Osteoblast (primary cell): Measurements from ENCODE around the gene DCUN1D5. TPM values are rescaled to one million over a fixed set of nuclear protein-coding genes. Genes with fewer than 3 reads are reported as not detected.

Experiments
- DNase-seq: peaks from one replicate; pipeline ENCODE4 v3.0.0; 2011; ENCODE audit warnings: low spot score, mixed read lengths; ENCODE audit not compliant: insufficient read length; ENCODE audit errors: missing footprints
- H2AFZ ChIP-seq: 2 replicates; pipeline ENCODE4 v1.6.0; 2011; ENCODE audit warnings: mild to moderate bottlenecking, low read length
- H3K27ac ChIP-seq: 2 replicates; pipeline ENCODE4 v1.5.1; 2011; ENCODE audit warnings: mild to moderate bottlenecking, low read depth, low read length, moderate library complexity
- H3K27me3 ChIP-seq: 2 replicates; pipeline ENCODE4 v1.6.0; 2012; ENCODE audit warnings: mild to moderate bottlenecking, control low read depth, inconsistent platforms, low read length, moderate library complexity; ENCODE audit not compliant: insufficient read depth
- H3K36me3 ChIP-seq: 2 replicates; pipeline ENCODE4 v1.5.1; 2011; ENCODE audit warnings: mild to moderate bottlenecking, low read length, control low read depth, moderate library complexity; ENCODE audit not compliant: insufficient read depth
- H3K4me1 ChIP-seq: 2 replicates; pipeline ENCODE4 v1.5.1; 2011; ENCODE audit warnings: mild to moderate bottlenecking, low read length, control low read depth, moderate library complexity; ENCODE audit not compliant: insufficient read depth
- H3K4me2 ChIP-seq: 2 replicates; pipeline ENCODE4 v1.6.0; 2011; ENCODE audit warnings: mild to moderate bottlenecking, low read length; ENCODE audit not compliant: insufficient read depth
- H3K4me3 ChIP-seq: fragments of 200-600 bp; sonication (generic); 3 replicates; pipeline ENCODE4 v1.5.1; 2012; ENCODE audit warnings: mild to moderate bottlenecking, low read length, inconsistent platforms; ENCODE audit not compliant: insufficient read depth
- H3K79me2 ChIP-seq: 2 replicates; pipeline ENCODE4 v1.6.0; 2012; ENCODE audit warnings: mild to moderate bottlenecking, low read length, control low read depth, inconsistent platforms; ENCODE audit not compliant: insufficient read depth
- H3K9me3 ChIP-seq: 2 replicates; pipeline ENCODE4 v1.5.1; 2011; ENCODE audit warnings: low read depth, low read length, control low read depth
- H4K20me1 ChIP-seq: 2 replicates; pipeline ENCODE4 v1.6.0; 2012; ENCODE audit warnings: mild to moderate bottlenecking, low read length, control low read depth; ENCODE audit not compliant: insufficient read depth
- total RNA-seq: library from RNA; depleted of rRNA; stranded (reverse); fragments of >200 nt; gene quantifications from 2 replicates; pipeline ENCODE4 v1.2.3, GENCODE V29; 2012
- TF ChIP-seq, protein P1 (sequence below): IDR thresholded peaks from 2 replicates; pipeline ENCODE4 v1.5.1; 2011; ENCODE audit warnings: mild to moderate bottlenecking, low read depth, low read length, moderate library complexity; ENCODE audit errors: extremely low read depth

The DCUN1D5 gene
- total RNA-seq, 1 donor = 60.1 TPM

DNA sequence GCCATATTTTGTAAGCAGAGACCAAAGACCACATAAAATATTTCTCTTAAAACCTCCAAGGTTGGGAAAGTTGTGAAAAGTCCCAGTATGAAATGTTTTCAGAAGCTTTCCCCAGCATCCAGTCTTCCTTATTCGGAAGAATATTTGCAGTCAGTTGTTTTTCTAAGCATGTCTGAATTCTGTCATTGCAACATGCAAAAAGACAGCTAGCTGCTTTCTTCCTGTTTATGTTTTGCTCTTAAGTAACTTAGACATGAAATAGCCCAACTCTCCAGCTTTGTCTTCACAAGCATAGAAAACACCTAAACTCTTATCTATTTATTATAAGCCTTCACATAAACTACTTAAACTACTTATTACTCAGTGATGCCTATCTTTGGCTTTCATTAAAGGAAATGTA is 78.5 kb downstream of the DCUN1D5 start:
- Histone ChIP-seq H4K20me1 (no peaks in the 10 kb centered on the region), H3K4me2 (no peak overlapping the region), H3K27me3 (no peaks in the 10 kb centered on the region), H2AFZ (peak overlapping the region; percentile 1), H3K4me3 (no peak overlapping the region), H3K4me1 (no peaks in the 10 kb centered on the region), H3K27ac (no peak overlapping the region), H3K36me3 (no peaks in the 10 kb centered on the region), H3K9me3 (no peaks in the 10 kb centered on the region), H3K79me2 (no peaks in the 10 kb centered on the region)
- DNase-seq = peak; percentile 3
- TF ChIP-seq, protein P1, sequence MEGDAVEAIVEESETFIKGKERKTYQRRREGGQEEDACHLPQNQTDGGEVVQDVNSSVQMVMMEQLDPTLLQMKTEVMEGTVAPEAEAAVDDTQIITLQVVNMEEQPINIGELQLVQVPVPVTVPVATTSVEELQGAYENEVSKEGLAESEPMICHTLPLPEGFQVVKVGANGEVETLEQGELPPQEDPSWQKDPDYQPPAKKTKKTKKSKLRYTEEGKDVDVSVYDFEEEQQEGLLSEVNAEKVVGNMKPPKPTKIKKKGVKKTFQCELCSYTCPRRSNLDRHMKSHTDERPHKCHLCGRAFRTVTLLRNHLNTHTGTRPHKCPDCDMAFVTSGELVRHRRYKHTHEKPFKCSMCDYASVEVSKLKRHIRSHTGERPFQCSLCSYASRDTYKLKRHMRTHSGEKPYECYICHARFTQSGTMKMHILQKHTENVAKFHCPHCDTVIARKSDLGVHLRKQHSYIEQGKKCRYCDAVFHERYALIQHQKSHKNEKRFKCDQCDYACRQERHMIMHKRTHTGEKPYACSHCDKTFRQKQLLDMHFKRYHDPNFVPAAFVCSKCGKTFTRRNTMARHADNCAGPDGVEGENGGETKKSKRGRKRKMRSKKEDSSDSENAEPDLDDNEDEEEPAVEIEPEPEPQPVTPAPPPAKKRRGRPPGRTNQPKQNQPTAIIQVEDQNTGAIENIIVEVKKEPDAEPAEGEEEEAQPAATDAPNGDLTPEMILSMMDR = no peak

Other genes starting within 250 kb of the DCUN1D5 start
- gene MMP3, start 248.6 kb downstream of the DCUN1D5 start, total RNA-seq = 1.8 and 5.1 TPM in 2 replicates
- gene MMP12, start 217.2 kb downstream of the DCUN1D5 start, total RNA-seq = under 0.01 and 0.36 TPM in 2 replicates
- gene MMP13, start 136.4 kb downstream of the DCUN1D5 start, total RNA-seq = 1.8 and 2.5 TPM in 2 replicates
- gene DYNC2H1, start 17.3 kb upstream of the DCUN1D5 start, total RNA-seq = 82.2 and 100 TPM in 2 replicates